ENCODE data around the gene TRIM47.

DNA sequence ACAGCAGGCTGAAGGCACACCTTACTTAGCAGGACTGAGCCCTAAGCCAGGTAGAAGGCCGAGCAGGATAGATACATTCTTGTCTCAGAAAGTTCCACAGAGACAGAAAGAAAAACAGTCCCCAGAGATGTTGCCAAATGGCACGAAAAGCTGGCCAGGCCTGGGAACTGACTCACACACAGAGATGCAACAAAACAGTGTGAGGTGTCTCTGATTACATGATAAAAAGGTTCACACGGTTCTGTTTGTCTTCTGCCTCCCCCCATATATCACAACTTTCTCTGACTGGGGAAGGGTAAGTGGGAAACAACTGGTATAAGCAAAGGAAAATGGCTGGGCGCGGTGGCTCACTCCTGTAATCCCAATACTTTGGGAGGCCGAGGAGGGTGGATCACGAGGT, 24.9 kb downstream of the TRIM47 start:
- TF ChIP-seq, protein P1, sequence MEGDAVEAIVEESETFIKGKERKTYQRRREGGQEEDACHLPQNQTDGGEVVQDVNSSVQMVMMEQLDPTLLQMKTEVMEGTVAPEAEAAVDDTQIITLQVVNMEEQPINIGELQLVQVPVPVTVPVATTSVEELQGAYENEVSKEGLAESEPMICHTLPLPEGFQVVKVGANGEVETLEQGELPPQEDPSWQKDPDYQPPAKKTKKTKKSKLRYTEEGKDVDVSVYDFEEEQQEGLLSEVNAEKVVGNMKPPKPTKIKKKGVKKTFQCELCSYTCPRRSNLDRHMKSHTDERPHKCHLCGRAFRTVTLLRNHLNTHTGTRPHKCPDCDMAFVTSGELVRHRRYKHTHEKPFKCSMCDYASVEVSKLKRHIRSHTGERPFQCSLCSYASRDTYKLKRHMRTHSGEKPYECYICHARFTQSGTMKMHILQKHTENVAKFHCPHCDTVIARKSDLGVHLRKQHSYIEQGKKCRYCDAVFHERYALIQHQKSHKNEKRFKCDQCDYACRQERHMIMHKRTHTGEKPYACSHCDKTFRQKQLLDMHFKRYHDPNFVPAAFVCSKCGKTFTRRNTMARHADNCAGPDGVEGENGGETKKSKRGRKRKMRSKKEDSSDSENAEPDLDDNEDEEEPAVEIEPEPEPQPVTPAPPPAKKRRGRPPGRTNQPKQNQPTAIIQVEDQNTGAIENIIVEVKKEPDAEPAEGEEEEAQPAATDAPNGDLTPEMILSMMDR (conservative IDR thresholded peaks at IDR 0.05; ENCODE audit: low read depth in 2 of 2), result no peak
- TF ChIP-seq, protein P2, sequence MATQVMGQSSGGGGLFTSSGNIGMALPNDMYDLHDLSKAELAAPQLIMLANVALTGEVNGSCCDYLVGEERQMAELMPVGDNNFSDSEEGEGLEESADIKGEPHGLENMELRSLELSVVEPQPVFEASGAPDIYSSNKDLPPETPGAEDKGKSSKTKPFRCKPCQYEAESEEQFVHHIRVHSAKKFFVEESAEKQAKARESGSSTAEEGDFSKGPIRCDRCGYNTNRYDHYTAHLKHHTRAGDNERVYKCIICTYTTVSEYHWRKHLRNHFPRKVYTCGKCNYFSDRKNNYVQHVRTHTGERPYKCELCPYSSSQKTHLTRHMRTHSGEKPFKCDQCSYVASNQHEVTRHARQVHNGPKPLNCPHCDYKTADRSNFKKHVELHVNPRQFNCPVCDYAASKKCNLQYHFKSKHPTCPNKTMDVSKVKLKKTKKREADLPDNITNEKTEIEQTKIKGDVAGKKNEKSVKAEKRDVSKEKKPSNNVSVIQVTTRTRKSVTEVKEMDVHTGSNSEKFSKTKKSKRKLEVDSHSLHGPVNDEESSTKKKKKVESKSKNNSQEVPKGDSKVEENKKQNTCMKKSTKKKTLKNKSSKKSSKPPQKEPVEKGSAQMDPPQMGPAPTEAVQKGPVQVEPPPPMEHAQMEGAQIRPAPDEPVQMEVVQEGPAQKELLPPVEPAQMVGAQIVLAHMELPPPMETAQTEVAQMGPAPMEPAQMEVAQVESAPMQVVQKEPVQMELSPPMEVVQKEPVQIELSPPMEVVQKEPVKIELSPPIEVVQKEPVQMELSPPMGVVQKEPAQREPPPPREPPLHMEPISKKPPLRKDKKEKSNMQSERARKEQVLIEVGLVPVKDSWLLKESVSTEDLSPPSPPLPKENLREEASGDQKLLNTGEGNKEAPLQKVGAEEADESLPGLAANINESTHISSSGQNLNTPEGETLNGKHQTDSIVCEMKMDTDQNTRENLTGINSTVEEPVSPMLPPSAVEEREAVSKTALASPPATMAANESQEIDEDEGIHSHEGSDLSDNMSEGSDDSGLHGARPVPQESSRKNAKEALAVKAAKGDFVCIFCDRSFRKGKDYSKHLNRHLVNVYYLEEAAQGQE (IDR thresholded peaks at IDR 0.05; ENCODE audit: unreplicated experiment), result no peak
- no peak for TF ChIP-seq EZH2 (IDR thresholded peaks at IDR 0.05; ENCODE audit: low read depth, unreplicated experiment)
- no peak for TF ChIP-seq POLR2AphosphoS5 (IDR thresholded peaks at IDR 0.05; ENCODE audit: low read depth)
- TF ChIP-seq NANOG (IDR thresholded peaks at IDR 0.05; ENCODE audit: borderline replicate concordance), result no peak

Measured in GM23338 (cell line).